ENCODE results near the gene MCC.
"Not testable (repeated sequence)": the region's sequence is repeated elsewhere in the genome, so short reads cannot be mapped to it uniquely, and the experiment has no call there.

The MCC gene

GRCh38 chr5:113489299-113489698, 1.0 kb upstream of the MCC start:
- no peak for DNase-seq

GRCh38 chr5:113488645-113489184, 462 bp upstream of the MCC start:
- no peak for DNase-seq

GRCh38 chr5:113487416-113487780, 855 bp downstream of the MCC start:
- DNase-seq, result no peak

GRCh38 chr5:113480243-113480642, 8.0 kb downstream of the MCC start:
- no peak for DNase-seq

- DNase-seq, result no peak
These were observed 9.6 kb downstream of the MCC start for GRCh38 chr5:113478691-113479090.

- no peak for DNase-seq
These were observed 14.0 kb downstream of the MCC start for GRCh38 chr5:113474100-113474728.

GRCh38 chr5:113463032-113463431, 25.2 kb downstream of the MCC start:
- no peak for DNase-seq

- DNase-seq, result not testable (repeated sequence)
These were observed 31.1 kb downstream of the MCC start for GRCh38 chr5:113457106-113457505.

- DNase-seq, result no peak
These were observed 35.3 kb downstream of the MCC start for GRCh38 chr5:113452941-113453340.

GRCh38 chr5:113451797-113452196, 36.5 kb downstream of the MCC start:
- no peak for DNase-seq

- no peak for DNase-seq
These were observed 37.3 kb downstream of the MCC start for GRCh38 chr5:113450929-113451328.

- no peak for DNase-seq
These were observed 37.8 kb downstream of the MCC start for GRCh38 chr5:113450462-113450861.

GRCh38 chr5:113448252-113448651, 40.0 kb downstream of the MCC start:
- DNase-seq, result no peak

GRCh38 chr5:113447498-113448050, 40.7 kb downstream of the MCC start:
- DNase-seq, result no peak

GRCh38 chr5:113446358-113446927, 41.8 kb downstream of the MCC start:
- no peak for DNase-seq

- DNase-seq, result no peak
These were observed 51.1 kb downstream of the MCC start for GRCh38 chr5:113437111-113437510.

- no peak for DNase-seq
These were observed 52.7 kb downstream of the MCC start for GRCh38 chr5:113435575-113435974.

GRCh38 chr5:113434889-113435288, 53.4 kb downstream of the MCC start, which contains the start of gene TSSK1B:
Gene TSSK1B (minus strand): TSS chr5:113434989. CDS start chr5:113434839, 150 bp downstream.
- no peak for DNase-seq

- DNase-seq, result no peak
These were observed 54.2 kb downstream of the MCC start for GRCh38 chr5:113433862-113434612.

GRCh38 chr5:113433071-113433470, 55.2 kb downstream of the MCC start:
- DNase-seq, result no peak

GRCh38 chr5:113427871-113428574, 60.2 kb downstream of the MCC start:
- no peak for DNase-seq

- DNase-seq, result no peak
These were observed 62.3 kb downstream of the MCC start for GRCh38 chr5:113425909-113426308.

- no peak for DNase-seq
These were observed 66.6 kb downstream of the MCC start for GRCh38 chr5:113421693-113422092.

Measured in activated naive CD4-positive, alpha-beta T cell (primary cell).